ENCODE results near the gene PGM1. TPM values are rescaled to one million over a fixed set of nuclear protein-coding genes. Genes with fewer than 3 reads are reported as not detected.
A peak's percentile ranks its signal among the peaks of the same experiment; 100 is the strongest.

The PGM1 gene
- polyA plus RNA-seq, 3 donors = 8.2 to 39.8 (median 28.7) TPM

GRCh38 chr1:63690966-63691700 is 97.9 kb downstream of the PGM1 start:
- no peaks in the 10 kb centered on the region for H3K4me1 Mint-ChIP-seq
- Histone ChIP-seq H3K4me1 (ENCODE audit: control insufficient read depth in 1 of 2, insufficient read depth in 2 of 2, low read length in 2 of 2) (no peaks in the 10 kb centered on the region), H3K79me2 (ENCODE audit: insufficient read depth, low read length) (no peaks in the 10 kb centered on the region), H3K9ac (ENCODE audit: insufficient read depth, low read length, poor library complexity, severe bottlenecking) (no peak overlapping the region), H3K27ac (ENCODE audit: low read depth in 1 of 2, low read length in 2 of 2) (no peak overlapping the region), H3K4me2 (replicated peaks; ENCODE audit: extremely low read depth, low read length, poor library complexity, severe bottlenecking) (no peak overlapping the region), H3K9me3 (replicated peaks in 1 of 2; ENCODE audit: control insufficient read depth in 1 of 2, insufficient read depth in 1 of 2, low read length in 2 of 2) (no peaks in the 10 kb centered on the region), H4K20me1 (ENCODE audit: insufficient read depth, low read length) (no peaks in the 10 kb centered on the region), H3K4me3 (replicated peaks in 1 of 3; ENCODE audit: low read depth in 2 of 3, low read length in 3 of 3) (no peak overlapping the region), H2AFZ (ENCODE audit: insufficient read depth, low read depth, low read length, poor library complexity, severe bottlenecking) (no peak overlapping the region), H3K27me3 (ENCODE audit: control insufficient read depth in 2 of 2, insufficient read depth in 2 of 2, low read length in 2 of 2) (no peaks in the 10 kb centered on the region), H3K36me3 (replicated peaks in 1 of 2; ENCODE audit: control insufficient read depth in 1 of 2, insufficient read depth in 2 of 2, low read length in 2 of 2) (no peaks in the 10 kb centered on the region)
- peaks cover 2 to 5% (median 3%) of the 10 kb centered on the region in 3 donors for H3K27me3 Mint-ChIP-seq (ENCODE audit: low read depth in 3 of 3)
- intact Hi-C loops (cut with micrococcal nuclease) = no loop called here
- peaks cover 0 to under 1% (median 0%) of the 10 kb centered on the region in 7 donors for H3K9me3 Mint-ChIP-seq
- TF ChIP-seq CTCF (IDR thresholded peaks at IDR 0.05) = no peak
- H3K4me3 Mint-ChIP-seq = no peak overlapping the region
- H3K27ac Mint-ChIP-seq = no peak overlapping the region
- no peaks in the 10 kb centered on the region for H3K36me3 Mint-ChIP-seq
- 40% methylated on average over 1 of the region's 6 CpGs for WGBS (ENCODE audit: insufficient coverage)
- DNase-seq = no peak

GRCh38 chr1:63691701-63692425 is 98.7 kb downstream of the PGM1 start:
- H3K27me3 Mint-ChIP-seq (ENCODE audit: low read depth in 3 of 3) = peaks cover 2 to 5% (median 3%) of the 10 kb centered on the region in 3 donors
- H3K9ac ChIP-seq (ENCODE audit: insufficient read depth, low read length, poor library complexity, severe bottlenecking) = no peak overlapping the region
- peak; percentile 61 for TF ChIP-seq CTCF (IDR thresholded peaks at IDR 0.05)
- H4K20me1 ChIP-seq (ENCODE audit: insufficient read depth, low read length) = no peaks in the 10 kb centered on the region
- no peaks in the 10 kb centered on the region for H3K9me3 ChIP-seq (replicated peaks in 1 of 2; ENCODE audit: control insufficient read depth in 1 of 2, insufficient read depth in 1 of 2, low read length in 2 of 2)
- no peak overlapping the region for H3K27ac ChIP-seq (ENCODE audit: low read depth in 1 of 2, low read length in 2 of 2)
- no peaks in the 10 kb centered on the region for H3K36me3 ChIP-seq (replicated peaks in 1 of 2; ENCODE audit: control insufficient read depth in 1 of 2, insufficient read depth in 2 of 2, low read length in 2 of 2)
- H3K4me2 ChIP-seq (replicated peaks; ENCODE audit: extremely low read depth, low read length, poor library complexity, severe bottlenecking) = no peak overlapping the region
- peak in 2 of 3 donors; percentile 6 for DNase-seq
- H3K4me1 ChIP-seq (ENCODE audit: control insufficient read depth in 1 of 2, insufficient read depth in 2 of 2, low read length in 2 of 2) = no peaks in the 10 kb centered on the region
- no peak overlapping the region for H2AFZ ChIP-seq (ENCODE audit: insufficient read depth, low read depth, low read length, poor library complexity, severe bottlenecking)
- H3K4me1 Mint-ChIP-seq = no peaks in the 10 kb centered on the region
- H3K4me3 Mint-ChIP-seq = no peak overlapping the region
- no peaks in the 10 kb centered on the region for H3K27me3 ChIP-seq (ENCODE audit: control insufficient read depth in 2 of 2, insufficient read depth in 2 of 2, low read length in 2 of 2)
- no peaks in the 10 kb centered on the region for H3K9me3 Mint-ChIP-seq
- no peaks in the 10 kb centered on the region for H3K79me2 ChIP-seq (ENCODE audit: insufficient read depth, low read length)
- no peak overlapping the region for H3K27ac Mint-ChIP-seq
- WGBS (ENCODE audit: insufficient coverage) = no CpG with 5 or more reads among the region's 6 CpGs
- intact Hi-C loops (cut with micrococcal nuclease) = no loop called here
- H3K4me3 ChIP-seq (replicated peaks in 1 of 3; ENCODE audit: low read depth in 2 of 3, low read length in 3 of 3) = no peak overlapping the region
- no peaks in the 10 kb centered on the region for H3K36me3 Mint-ChIP-seq

Data from CD14-positive monocyte (primary cell).